Left hindlimb (tissue), 1 donor: Measurements from ENCODE around the gene CILP2.

Source experiments
- DNase-seq: peaks from one replicate; pipeline ENCODE4 v3.0.0-alpha.2; 2018

Gene CILP2

GRCh38 chr19:19506592-19506991, 31.5 kb upstream of the CILP2 start:
- DNase-seq = no peak

- no peak for DNase-seq
Measured at GRCh38 chr19:19507354-19507753, 30.7 kb upstream of the CILP2 start.

GRCh38 chr19:19508217-19508616, 29.8 kb upstream of the CILP2 start:
- DNase-seq = no peak

GRCh38 chr19:19510432-19510831, 27.6 kb upstream of the CILP2 start:
- DNase-seq = no peak

- no peak for DNase-seq
Measured at GRCh38 chr19:19513682-19514081, 24.4 kb upstream of the CILP2 start.

DNA sequence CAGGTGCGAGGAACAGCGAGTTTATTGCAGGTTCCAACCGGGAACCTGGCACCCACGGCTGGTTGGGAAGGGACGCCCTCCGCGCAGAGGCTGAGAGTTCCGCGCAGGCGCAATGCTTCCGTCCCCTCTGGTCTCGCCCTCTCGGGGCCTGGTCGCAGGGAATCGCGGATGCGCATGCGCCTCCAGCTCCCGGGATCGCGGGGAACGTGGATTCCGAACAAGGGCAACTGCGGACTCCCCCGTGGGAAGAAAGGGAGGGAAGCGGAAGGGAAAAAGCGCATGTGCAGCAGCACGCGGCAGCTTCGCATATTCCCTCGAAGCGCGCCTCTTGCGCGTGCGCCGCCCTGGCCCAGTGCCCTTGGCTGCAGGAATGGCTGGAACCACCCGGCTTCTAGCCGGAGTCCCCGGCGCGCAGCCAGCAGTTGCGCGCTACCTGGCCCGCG, 23.8 kb upstream of the CILP2 start:
- peak; percentile 86 for DNase-seq

GRCh38 chr19:19514881-19515641, 23.0 kb upstream of the CILP2 start, which contains the start of gene TSSK6:
TSSK6 (minus strand) TSS chr19:19515548; CDS start chr19:19515427, 121 bp downstream.
- no peak for DNase-seq

- DNase-seq = peak; percentile 94
Measured at GRCh38 chr19:19515642-19516519, 22.2 kb upstream of the CILP2 start, which contains the start of gene NDUFA13. NDUFA13 (plus strand) TSS chr19:19516225; CDS start chr19:19516239, 14 bp downstream.

DNA sequence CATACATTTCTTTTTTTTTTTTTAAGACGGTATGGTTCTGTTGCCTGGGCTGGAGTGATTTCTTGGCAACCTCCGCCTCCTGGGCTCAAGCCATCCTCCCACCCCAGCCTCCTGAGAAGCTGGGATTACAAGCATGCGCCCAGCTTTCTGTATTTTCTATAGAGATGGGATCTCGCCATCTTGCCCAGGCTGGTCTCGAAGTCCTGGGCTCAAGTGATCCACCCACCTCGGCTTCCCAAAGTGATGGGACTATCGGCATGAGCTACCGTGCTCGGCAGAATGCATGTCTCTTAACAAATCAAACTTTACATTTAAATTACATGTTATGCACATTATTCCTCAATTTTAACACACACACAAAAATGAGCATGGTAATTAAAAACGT, 20.8 kb upstream of the CILP2 start:
- no peak for DNase-seq

DNA sequence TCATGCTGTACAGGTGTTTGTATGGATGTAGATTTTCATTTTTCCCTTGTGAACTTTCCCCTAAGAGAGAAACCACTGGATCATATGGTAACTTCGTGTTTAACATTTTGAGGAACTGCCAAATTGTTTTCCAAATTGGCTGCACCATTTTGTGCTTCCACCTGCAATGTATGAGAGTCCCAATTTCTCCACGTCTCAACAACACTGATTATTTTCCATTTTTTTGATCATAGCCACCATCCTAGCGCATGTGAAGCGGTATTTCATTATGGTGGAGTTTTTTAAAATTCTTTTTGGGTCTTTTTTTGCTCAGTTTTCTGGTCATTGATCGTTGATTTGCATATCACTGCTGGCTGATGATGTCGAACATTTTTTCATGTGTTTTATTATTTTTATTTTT, 17.1 kb upstream of the CILP2 start:
- DNase-seq = no peak

- no peak for DNase-seq
Measured at GRCh38 chr19:19523177-19523576, 14.9 kb upstream of the CILP2 start.

- DNase-seq = no peak
Measured at GRCh38 chr19:19524053-19524452, 14.0 kb upstream of the CILP2 start.

- no peak for DNase-seq
Measured at GRCh38 chr19:19525611-19526380, 12.3 kb upstream of the CILP2 start.

DNA sequence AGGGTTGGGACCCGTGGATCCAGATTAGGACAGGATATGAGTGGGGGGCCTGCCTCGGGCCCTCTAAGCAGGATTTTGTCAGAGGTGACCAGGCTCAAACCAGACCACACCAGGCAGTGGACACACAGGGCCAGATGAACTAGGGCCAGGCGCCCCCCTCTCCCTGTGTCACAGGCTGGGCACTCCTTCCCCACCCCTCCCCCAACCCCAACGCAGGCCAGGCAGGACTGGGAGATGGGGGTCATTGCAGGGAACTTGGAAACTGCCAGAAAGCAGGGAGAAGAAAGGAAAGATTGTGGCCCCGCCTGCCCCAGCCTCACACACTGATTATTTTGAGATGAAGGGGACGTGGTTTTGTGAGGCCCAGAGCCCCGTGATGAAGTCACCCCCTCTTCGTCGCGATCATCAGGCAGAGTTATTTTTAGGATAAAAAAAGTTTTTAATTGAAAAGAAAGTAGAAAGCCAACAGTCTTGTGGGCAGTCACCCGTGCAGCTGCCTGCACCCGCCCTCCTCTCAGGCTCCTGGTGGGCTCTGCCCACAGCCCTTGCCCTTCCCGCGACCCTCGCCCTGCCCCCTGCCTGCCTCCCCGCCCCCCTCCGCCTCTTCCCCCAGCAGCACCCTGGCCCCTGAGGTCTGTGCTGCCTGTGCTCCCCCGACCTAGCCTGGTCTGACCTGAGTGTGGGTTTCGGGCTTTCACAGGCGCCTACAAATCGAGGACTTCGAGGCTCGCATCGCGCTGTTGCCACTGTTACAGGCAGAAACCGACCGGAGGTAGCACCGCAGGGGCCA, 11.3 kb upstream of the CILP2 start:
- DNase-seq = no peak

GRCh38 chr19:19527371-19527656, 10.8 kb upstream of the CILP2 start:
- no peak for DNase-seq

GRCh38 chr19:19527674-19528625, 10.1 kb upstream of the CILP2 start:
- no peak for DNase-seq

DNA sequence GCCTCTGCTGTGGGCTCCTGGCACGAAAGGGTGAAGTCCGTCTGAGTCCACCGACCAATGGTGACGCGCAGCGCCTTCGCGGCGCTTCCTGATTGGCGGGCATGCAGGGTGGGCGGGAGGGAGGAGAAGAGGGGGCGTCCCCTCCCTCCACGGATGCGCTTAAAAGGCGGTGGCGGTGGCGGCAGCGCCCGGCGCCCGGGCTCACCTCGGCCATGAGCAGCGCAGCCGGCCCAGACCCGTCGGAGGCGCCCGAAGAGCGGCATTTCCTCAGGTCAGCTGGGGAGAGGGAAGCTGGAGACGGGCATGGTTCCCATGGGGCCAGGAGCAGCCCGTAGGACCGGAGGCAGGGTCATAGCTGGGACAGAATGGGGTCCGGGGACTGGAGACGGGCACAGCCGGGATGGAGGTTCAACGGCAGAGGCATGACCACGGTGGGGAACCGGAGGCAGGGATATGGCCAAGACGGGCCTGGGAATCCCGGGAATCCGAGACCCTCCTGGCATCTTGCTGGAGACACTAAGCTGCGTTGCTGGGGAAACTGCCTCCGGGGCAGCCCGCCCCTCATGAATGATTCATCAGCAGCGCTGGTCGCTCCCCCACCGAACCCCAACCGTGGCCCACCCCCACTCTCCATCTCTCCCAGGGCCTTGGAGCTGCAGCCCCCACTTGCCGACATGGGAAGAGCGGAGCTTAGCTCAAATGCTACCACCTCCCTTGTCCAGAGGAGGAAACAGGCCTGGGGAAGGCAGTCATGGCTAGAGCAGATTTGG, 9.2 kb upstream of the CILP2 start, which contains the start of gene YJEFN3:
TSS of gene YJEFN3 (plus strand) at position 191 of the 770 bp plus-strand sequence. CDS start at position 213, 22 bp downstream.
- no peak for DNase-seq

DNA sequence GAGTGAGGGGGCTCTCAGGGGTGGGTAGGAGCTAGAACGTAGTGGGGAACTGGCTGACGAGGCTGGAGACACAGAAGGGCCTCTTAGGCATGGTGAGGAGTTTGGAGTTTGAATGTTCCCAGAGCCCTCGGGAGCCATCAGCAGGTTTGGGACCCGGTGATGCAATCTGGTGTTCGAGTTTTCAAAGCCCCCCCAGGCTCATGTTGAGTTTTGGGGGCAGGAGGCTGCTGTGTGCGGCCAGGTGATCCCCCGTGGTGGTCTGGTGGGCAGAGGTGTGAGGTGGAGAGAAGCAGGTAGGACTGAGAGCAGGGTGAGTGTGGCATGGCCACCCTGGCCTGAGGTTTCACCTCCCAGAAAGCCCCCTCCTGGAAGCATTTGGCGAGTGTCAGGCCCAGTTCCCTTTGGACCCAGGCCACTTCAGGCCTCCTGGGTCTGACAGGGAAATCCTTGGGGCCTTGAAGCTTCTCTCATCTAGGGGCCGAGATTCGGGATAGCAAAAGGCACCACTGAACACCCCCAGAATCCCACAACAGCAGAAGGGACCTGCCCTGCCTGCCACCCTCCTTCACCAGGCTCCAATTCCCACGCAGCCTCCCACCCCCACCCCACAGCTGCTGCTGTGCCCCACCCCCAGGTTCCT, 8.2 kb upstream of the CILP2 start:
- no peak for DNase-seq

DNA sequence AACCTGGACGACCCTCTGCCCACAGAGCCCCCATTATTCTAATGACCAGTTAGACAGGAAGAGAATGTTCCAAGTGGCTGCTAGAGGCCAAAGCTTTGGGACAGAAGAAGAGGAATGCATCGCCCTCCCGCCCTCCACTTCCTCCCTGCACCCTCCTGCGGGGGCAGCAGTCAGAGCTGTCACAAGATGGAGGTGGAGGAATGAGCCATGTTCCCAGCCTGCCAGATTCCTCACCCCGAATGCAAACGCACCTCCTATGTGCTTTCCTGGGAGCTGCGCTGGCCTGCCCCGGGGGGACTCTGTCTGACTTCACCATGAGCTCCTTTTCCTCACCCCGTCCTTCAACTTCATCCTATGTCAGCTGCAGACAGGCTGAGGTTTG, 7.7 kb upstream of the CILP2 start:
- no peak for DNase-seq

DNA sequence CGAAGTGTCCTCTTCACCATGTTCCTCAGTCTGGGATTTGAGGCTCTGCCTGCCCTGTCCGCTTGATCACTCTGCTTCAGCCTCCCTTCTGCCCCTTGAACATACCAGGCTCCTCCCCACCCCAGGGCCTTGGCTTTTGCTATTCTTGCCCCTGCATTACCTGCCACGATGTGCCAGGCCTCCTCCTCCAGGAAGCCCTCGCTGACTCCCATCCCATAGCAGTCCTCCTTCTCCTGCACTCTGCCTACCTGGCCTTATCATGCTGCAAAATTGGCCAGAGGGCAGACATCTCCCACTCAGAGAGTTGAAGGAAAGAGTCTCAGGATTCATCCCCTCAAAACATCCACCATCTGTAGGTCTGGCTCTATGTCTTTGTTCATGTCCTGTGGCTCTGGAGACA, 7.2 kb upstream of the CILP2 start:
- no peak for DNase-seq
